NCI-H1048 (cell line): ENCODE results near the gene OR52E5.

Experiments
- DNase-seq: peaks from one replicate; lab custom pipeline; 2025; lab: John Stamatoyannopoulos, UW

OR52E5 gene

GRCh38 chr11:5892908-5893307 lies at the start of gene OR52E5:
TSS of gene OR52E5 (plus strand) at chr11:5893208. CDS start at chr11:5900777, 7,569 bp downstream.
- no peak for DNase-seq

GRCh38 chr11:5846701-5847100 lies 46.3 kb upstream of the OR52E5 start:
- no peak for DNase-seq

- no peak for DNase-seq
These were observed 45.3 kb upstream of the OR52E5 start for GRCh38 chr11:5847711-5848110.

GRCh38 chr11:5851002-5851401 lies 42.0 kb upstream of the OR52E5 start:
- DNase-seq: no peak

- DNase-seq: no peak
These were observed 35.4 kb upstream of the OR52E5 start, which contains the start of gene OR52E8 for GRCh38 chr11:5857590-5857989. TSS of gene OR52E8 (minus strand) at chr11:5857690. CDS start at chr11:5857690, 0 bp downstream.

- no peak for DNase-seq
These were observed 27.2 kb upstream of the OR52E5 start for GRCh38 chr11:5865826-5866225.

GRCh38 chr11:5878564-5878963 lies 14.4 kb upstream of the OR52E5 start:
- DNase-seq: no peak

GRCh38 chr11:5880329-5880728 lies 12.7 kb upstream of the OR52E5 start, which contains the start of gene OR52E4:
TSS of gene OR52E4 (plus strand) at chr11:5880629. CDS start at chr11:5884293, 3,664 bp downstream.
- no peak for DNase-seq

- no peak for DNase-seq
These were observed 11.3 kb upstream of the OR52E5 start for GRCh38 chr11:5881756-5882155.

- DNase-seq: no peak
These were observed 5.8 kb upstream of the OR52E5 start for GRCh38 chr11:5887172-5887571.

GRCh38 chr11:5887661-5888060 lies 5.3 kb upstream of the OR52E5 start:
- DNase-seq: no peak

- no peak for DNase-seq
These were observed 1.7 kb upstream of the OR52E5 start for GRCh38 chr11:5891216-5891800.

- no peak for DNase-seq
These were observed 6.5 kb downstream of the OR52E5 start for GRCh38 chr11:5899534-5899933.

- DNase-seq: no peak
These were observed 17.5 kb downstream of the OR52E5 start for GRCh38 chr11:5910540-5910939.

- DNase-seq: no peak
These were observed 29.9 kb downstream of the OR52E5 start for GRCh38 chr11:5922749-5923426.

GRCh38 chr11:5923427-5923776 lies 30.4 kb downstream of the OR52E5 start:
- no peak for DNase-seq

GRCh38 chr11:5923794-5924193 lies 30.8 kb downstream of the OR52E5 start:
- no peak for DNase-seq

GRCh38 chr11:5928271-5928670 lies 35.3 kb downstream of the OR52E5 start:
- no peak for DNase-seq

GRCh38 chr11:5928811-5929210 lies 35.8 kb downstream of the OR52E5 start:
- DNase-seq: no peak

GRCh38 chr11:5929571-5930368 lies 36.8 kb downstream of the OR52E5 start:
- no peak for DNase-seq

- DNase-seq: no peak
These were observed 37.6 kb downstream of the OR52E5 start for GRCh38 chr11:5930614-5931013.

- DNase-seq: no peak
These were observed 38.1 kb downstream of the OR52E5 start for GRCh38 chr11:5931061-5931460.

- DNase-seq: no peak
These were observed 39.7 kb downstream of the OR52E5 start for GRCh38 chr11:5932671-5933070.
